Breast epithelium (tissue), 3 donors: Measurements from ENCODE around the gene TUBA1C.

Source experiments
- POLR2A ChIP-seq: fragments of 450-650 bp; IDR thresholded peaks from one replicate; pipeline ENCODE4 v1.6.1; 2016; ENCODE audit warnings: antibody characterized with exemption, mild to moderate bottlenecking, moderate library complexity
- TF ChIP-seq, protein P1 (sequence below), 3 donors: fragments of 450-650 bp; IDR thresholded peaks; one replicate each; pipeline ENCODE4 v1.5.1; 2016 to 2017; ENCODE audit warnings: antibody characterized with exemption in 3 of 3, mild to moderate bottlenecking in 3 of 3, moderate library complexity in 3 of 3

DNA sequence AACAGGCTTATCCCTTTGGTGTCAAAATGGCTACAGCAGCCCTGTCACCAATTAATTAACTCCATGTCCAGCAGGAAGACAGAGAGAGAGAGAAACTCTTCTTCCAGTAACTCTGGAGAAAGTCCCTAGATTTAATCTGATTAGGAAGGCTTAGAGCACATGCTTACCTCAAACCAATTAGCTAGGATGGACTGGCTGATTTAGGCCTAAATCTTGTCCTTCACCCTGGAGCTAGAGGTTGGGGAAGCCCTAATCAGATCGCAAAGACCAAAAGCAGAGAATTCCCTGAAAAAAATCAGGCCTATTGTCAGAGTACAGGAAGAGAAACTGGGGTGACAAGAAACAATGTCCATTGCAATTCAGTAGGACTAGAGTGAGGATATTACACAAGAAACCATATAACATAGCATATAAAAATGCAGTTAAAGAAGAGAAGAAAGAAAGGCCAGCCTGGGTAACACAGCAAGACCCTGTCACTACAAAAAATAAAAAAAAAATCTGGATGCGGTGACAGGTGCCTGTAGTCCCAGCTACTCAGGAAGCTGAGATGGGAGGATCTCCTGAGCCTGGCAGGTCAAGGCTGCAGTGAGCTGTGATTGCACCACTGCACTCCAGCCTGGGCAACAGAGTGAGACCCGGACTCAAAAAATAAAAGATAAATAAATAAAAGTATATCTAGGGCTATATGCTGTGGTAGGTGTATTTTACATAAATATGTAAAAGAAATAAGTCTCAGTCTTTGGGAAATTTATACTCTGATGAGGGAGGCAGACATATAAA is 41.1 kb upstream of the TUBA1C start:
- TF ChIP-seq, protein P1, sequence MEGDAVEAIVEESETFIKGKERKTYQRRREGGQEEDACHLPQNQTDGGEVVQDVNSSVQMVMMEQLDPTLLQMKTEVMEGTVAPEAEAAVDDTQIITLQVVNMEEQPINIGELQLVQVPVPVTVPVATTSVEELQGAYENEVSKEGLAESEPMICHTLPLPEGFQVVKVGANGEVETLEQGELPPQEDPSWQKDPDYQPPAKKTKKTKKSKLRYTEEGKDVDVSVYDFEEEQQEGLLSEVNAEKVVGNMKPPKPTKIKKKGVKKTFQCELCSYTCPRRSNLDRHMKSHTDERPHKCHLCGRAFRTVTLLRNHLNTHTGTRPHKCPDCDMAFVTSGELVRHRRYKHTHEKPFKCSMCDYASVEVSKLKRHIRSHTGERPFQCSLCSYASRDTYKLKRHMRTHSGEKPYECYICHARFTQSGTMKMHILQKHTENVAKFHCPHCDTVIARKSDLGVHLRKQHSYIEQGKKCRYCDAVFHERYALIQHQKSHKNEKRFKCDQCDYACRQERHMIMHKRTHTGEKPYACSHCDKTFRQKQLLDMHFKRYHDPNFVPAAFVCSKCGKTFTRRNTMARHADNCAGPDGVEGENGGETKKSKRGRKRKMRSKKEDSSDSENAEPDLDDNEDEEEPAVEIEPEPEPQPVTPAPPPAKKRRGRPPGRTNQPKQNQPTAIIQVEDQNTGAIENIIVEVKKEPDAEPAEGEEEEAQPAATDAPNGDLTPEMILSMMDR (IDR thresholded peaks at IDR 0.05): no peak
- no peak for TF ChIP-seq POLR2A
